HEK293T (cell line): ENCODE data around the gene KRT10.

Experiments
- CTCF ChIA-PET: fragments of 350-600 bp; formaldehyde crosslinking; extraction: SDS; loops from one replicate; lab custom pipeline; 2021; ENCODE audit warnings: antibody characterized with exemption, inconsistent platforms; lab: Yijun Ruan, JAX
- POLR2A ChIA-PET: fragments of 350-600 bp; formaldehyde crosslinking; extraction: SDS; loops from one replicate; lab custom pipeline; 2020; ENCODE audit warnings: antibody characterized with exemption, inconsistent platforms; lab: Yijun Ruan, JAX
- DNase-seq: peaks from one replicate; pipeline ENCODE4 v3.0.0; 2012; ENCODE audit warnings: mixed read lengths; ENCODE audit errors: extremely low spot score
- ARNT ChIP-seq: fragments of 450-650 bp; IDR thresholded peaks from 2 replicates; pipeline ENCODE4 v1.6.1; 2017; ENCODE audit warnings: mild to moderate bottlenecking
- BHLHE40 ChIP-seq: fragments of 450-650 bp; IDR thresholded peaks from 2 replicates; pipeline ENCODE4 v1.6.1; 2016; ENCODE audit warnings: mild to moderate bottlenecking, moderate library complexity, borderline replicate concordance
- CTBP1 ChIP-seq: fragments of 450-650 bp; IDR thresholded peaks from 2 replicates; pipeline ENCODE4 v1.6.1; 2016; ENCODE audit warnings: borderline replicate concordance
- ELF4 ChIP-seq: fragments of 450-650 bp; IDR thresholded peaks from 2 replicates; pipeline ENCODE4 v1.6.1; 2017; ENCODE audit warnings: antibody characterized with exemption
- FOXA1 ChIP-seq: fragments of 450-650 bp; IDR thresholded peaks from 2 replicates; pipeline ENCODE4 v1.6.1; 2016; ENCODE audit warnings: mild to moderate bottlenecking
- FOXK2 ChIP-seq: fragments of 450-650 bp; IDR thresholded peaks from 2 replicates; pipeline ENCODE4 v1.6.1; 2016; ENCODE audit warnings: mild to moderate bottlenecking
- FOXM1 ChIP-seq: fragments of 450-650 bp; IDR thresholded peaks from 2 replicates; pipeline ENCODE4 v1.6.1; 2017; ENCODE audit warnings: mild to moderate bottlenecking, borderline replicate concordance
- HDGF ChIP-seq: fragments of 450-650 bp; IDR thresholded peaks from 2 replicates; pipeline ENCODE4 v1.6.1; 2017; ENCODE audit warnings: antibody characterized with exemption, borderline replicate concordance
- L3MBTL2 ChIP-seq: fragments of 450-650 bp; conservative IDR thresholded peaks from 2 replicates; pipeline ENCODE4 v1.6.1; 2016; ENCODE audit warnings: mild to moderate bottlenecking
- LEF1 ChIP-seq: fragments of 450-650 bp; IDR thresholded peaks from 2 replicates; pipeline ENCODE4 v1.6.1; 2017; ENCODE audit warnings: mild to moderate bottlenecking, borderline replicate concordance
- NFRKB ChIP-seq: fragments of 450-650 bp; IDR thresholded peaks from 2 replicates; pipeline ENCODE4 v1.6.1; 2016; ENCODE audit warnings: mild to moderate bottlenecking, moderate library complexity
- PKNOX1 ChIP-seq: fragments of 450-650 bp; IDR thresholded peaks from 2 replicates; pipeline ENCODE4 v1.6.1; 2016
- SP1 ChIP-seq: fragments of 450-650 bp; IDR thresholded peaks from 2 replicates; pipeline ENCODE4 v1.6.1; 2017
- SUZ12 ChIP-seq: fragments of 450-650 bp; IDR thresholded peaks from 2 replicates; pipeline ENCODE4 v1.6.1; 2016; ENCODE audit warnings: mild to moderate bottlenecking
- TARDBP ChIP-seq: fragments of 450-650 bp; IDR thresholded peaks from 2 replicates; pipeline ENCODE4 v1.6.1; 2016
- ZNF384 ChIP-seq: fragments of 450-650 bp; IDR thresholded peaks from 2 replicates; pipeline ENCODE4 v1.6.1; 2016

The KRT10 gene

DNA sequence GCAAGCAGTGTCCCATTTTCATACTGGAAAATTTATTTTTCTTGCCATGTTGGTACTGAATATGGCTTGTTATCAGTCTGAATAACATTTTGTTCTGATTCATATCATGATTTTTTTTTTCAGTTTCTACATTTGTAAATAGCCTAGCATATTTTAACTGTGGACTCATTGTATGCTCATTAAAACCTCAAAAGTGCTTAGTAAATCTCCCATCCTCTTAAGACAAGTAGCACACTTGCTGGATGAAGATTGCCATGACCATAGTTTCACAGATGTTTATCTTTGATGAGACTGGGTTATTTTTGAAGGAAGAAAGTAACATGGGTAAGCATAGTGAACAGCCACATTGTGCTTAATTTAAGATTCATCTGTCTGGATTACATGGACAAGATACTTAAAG, 878 bp downstream of the KRT10 start:
- ChIA-PET POLR2A (interaction anchor here (1.2 kb wide), 1 partner anchor 867 kb away, joined by 3 read pairs; the partner anchor contains the start of gene EIF1), CTCF (interaction anchor here (0.8 to 1.2 kb wide), 2 partner anchors 206 to 728 kb away, joined by 3 to 4 read pairs; no protein-coding TSS in a partner anchor)
- DNase-seq, result no peak
- TF ChIP-seq FOXA1 (no peak), ELF4 (no peak), TARDBP (no peak), BHLHE40 (no peak), SP1 (no peak), CTBP1 (no peak), SUZ12 (no peak), PKNOX1 (no peak), FOXK2 (no peak), NFRKB (no peak), ARNT (no peak)

DNA sequence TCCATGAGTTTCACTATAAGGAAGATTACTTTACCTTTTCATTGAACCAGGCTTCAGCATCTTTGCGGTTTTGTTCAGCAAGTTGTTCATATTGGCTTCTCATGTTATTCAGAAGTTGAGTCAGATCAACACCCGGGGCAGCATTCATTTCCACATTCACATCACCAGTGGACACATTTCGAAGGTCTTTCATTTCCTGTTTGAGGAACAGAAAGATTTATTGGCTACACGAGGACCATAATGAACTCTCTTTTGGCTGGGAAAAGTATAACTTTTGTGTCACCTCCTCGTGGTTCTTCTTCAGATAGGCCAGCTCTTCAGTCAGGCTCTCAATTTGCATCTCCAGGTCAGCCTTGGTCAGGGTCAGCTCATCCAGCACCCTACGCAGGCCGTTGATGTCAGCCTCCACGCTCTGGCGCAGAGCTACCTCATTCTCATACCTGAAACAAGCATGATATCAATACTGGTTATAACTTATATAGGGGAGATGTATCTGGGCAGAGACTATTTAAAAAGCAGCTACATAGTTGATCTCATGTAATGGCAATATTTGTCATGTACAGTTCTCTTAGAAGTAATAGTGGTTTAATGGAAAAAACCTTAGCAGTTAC, 2.1 kb downstream of the KRT10 start:
- DNase-seq, result no peak
- ChIA-PET POLR2A (interaction anchor here (0.6 to 2.0 kb wide), 3 partner anchors 7 to 173 kb away, joined by 3 to 19 read pairs (median 3); partner anchors contain the start of gene SMARCE1), CTCF (no interaction called here)
- TF ChIP-seq FOXM1 (no peak), SUZ12 (no peak), PKNOX1 (no peak), L3MBTL2 (no peak), FOXA1 (no peak), ARNT (no peak), SP1 (no peak)

- peak; percentile 6 for DNase-seq
- TF ChIP-seq FOXA1 (no peak), FOXM1 (no peak), BHLHE40 (no peak), FOXK2 (no peak)
- ChIA-PET CTCF (interaction anchor here (0.8 to 1.0 kb wide), 2 partner anchors 32 to 729 kb away, joined by 3 read pairs; no protein-coding TSS in a partner anchor), POLR2A (interaction anchor here (0.6 to 2.0 kb wide), 7 partner anchors 8 to 869 kb away, joined by 3 to 19 read pairs (median 3); partner anchors contain the start of genes EIF1 and SMARCE1)
Measured at GRCh38 chr17:40819528-40820125, 2.8 kb downstream of the KRT10 start.

GRCh38 chr17:40818733-40819527, 3.5 kb downstream of the KRT10 start:
- ChIA-PET CTCF (interaction anchor here (0.8 to 1.0 kb wide), 4 partner anchors 12 to 844 kb away, joined by 3 to 5 read pairs (median 4); no protein-coding TSS in a partner anchor), POLR2A (interaction anchor here (0.6 to 2.0 kb wide), 24 partner anchors 9 to 870 kb away, joined by 3 to 19 read pairs (median 3); partner anchors contain the start of genes EIF1, KRT28 and SMARCE1)
- DNase-seq, result peak; percentile 62
- TF ChIP-seq FOXK2 (no peak), CTBP1 (no peak), NFRKB (no peak)

- TF ChIP-seq LEF1, result no peak
- no peak for TF ChIP-seq L3MBTL2
- no peak for TF ChIP-seq SP1
- no peak for TF ChIP-seq BHLHE40
- TF ChIP-seq FOXK2, result no peak
- no peak for TF ChIP-seq SUZ12
- TF ChIP-seq NFRKB, result no peak
- no peak for TF ChIP-seq ELF4
- no peak for TF ChIP-seq FOXM1
- no peak for TF ChIP-seq TARDBP
- TF ChIP-seq HDGF, result no peak
- no peak for TF ChIP-seq CTBP1
- TF ChIP-seq FOXA1, result no peak
- TF ChIP-seq ARNT, result no peak
- TF ChIP-seq PKNOX1, result no peak
- TF ChIP-seq ZNF384, result no peak
- ChIA-PET CTCF (interaction anchor here (0.8 to 1.0 kb wide), 3 partner anchors 11 to 845 kb away, joined by 3 to 5 read pairs (median 5); no protein-coding TSS in a partner anchor), POLR2A (interaction anchor here (0.6 to 2.0 kb wide), 22 partner anchors 9 to 871 kb away, joined by 3 to 19 read pairs (median 3); partner anchors contain the start of genes EIF1 and KRT28)
- no peak for DNase-seq
Measured at GRCh38 chr17:40818343-40818732, 4.1 kb downstream of the KRT10 start.
